SU-DHL-6 (cell line): Measurements from ENCODE around the gene ARCN1.
A peak's percentile ranks its signal among the peaks of the same experiment; 100 is the strongest.

ENCODE experiments used
- H2AFZ ChIP-seq: fragments of 200-600 bp; sonication (generic); 2 replicates; pipeline ENCODE4 v1.6.1; 2014; ENCODE audit warnings: low read depth, mild to moderate bottlenecking, moderate library complexity, mixed read lengths, antibody characterized with exemption, low read length; ENCODE audit not compliant: severe bottlenecking
- H3F3A ChIP-seq: fragments of 200-600 bp; shearing (Covaris generic); 2 replicates; pipeline ENCODE4 v1.6.0; 2016; ENCODE audit warnings: antibody characterized with exemption, mild to moderate bottlenecking; ENCODE audit not compliant: insufficient read depth
- H3K27ac ChIP-seq: fragments of 200-600 bp; sonication (generic); 2 replicates; pipeline ENCODE4 v1.5.1; 2016; ENCODE audit warnings: low read depth, mild to moderate bottlenecking, low read length, moderate library complexity, mixed read lengths
- H3K27me3 ChIP-seq: fragments of 200-600 bp; sonication (generic), shearing (Covaris generic); 2 replicates; pipeline ENCODE4 v1.6.0; 2014; ENCODE audit warnings: mild to moderate bottlenecking, low read length
- H3K36me3 ChIP-seq: fragments of 200-600 bp; sonication (generic); 2 replicates; pipeline ENCODE4 v1.6.1; 2014; ENCODE audit warnings: mild to moderate bottlenecking, low read length, mixed read lengths
- H3K4me2 ChIP-seq: fragments of 300-600, 200-600 bp; shearing (Covaris generic), sonication (generic); 2 replicates; pipeline ENCODE4 v1.6.0; 2014; ENCODE audit warnings: low read length, low read depth, mild to moderate bottlenecking; ENCODE audit not compliant: poor library complexity, severe bottlenecking
- H3K4me3 ChIP-seq: fragments of 200-600 bp; sonication (generic); 2 replicates; pipeline ENCODE4 v1.5.1; 2014; ENCODE audit warnings: antibody characterized with exemption, low read length, mild to moderate bottlenecking, mixed read lengths; ENCODE audit not compliant: insufficient read depth, poor library complexity, severe bottlenecking
- H3K79me2 ChIP-seq: fragments of 200-600 bp; sonication (generic); 2 replicates; pipeline ENCODE4 v1.6.1; 2014; ENCODE audit warnings: mild to moderate bottlenecking, low read length, moderate library complexity; ENCODE audit not compliant: insufficient read depth
- H3K9ac ChIP-seq: fragments of 200-600 bp; sonication (generic); 2 replicates; pipeline ENCODE4 v1.7.0; 2014; ENCODE audit warnings: mild to moderate bottlenecking, low read length
- H3K9me2 ChIP-seq: fragments of 200-600 bp; sonication (generic); replicated peaks from 2 replicates; pipeline ENCODE4 v1.6.1; 2014; ENCODE audit warnings: low read length; ENCODE audit not compliant: insufficient read depth
- H3K9me3 ChIP-seq: fragments of 200-600 bp; sonication (generic); 2 replicates; pipeline ENCODE4 v1.6.1; 2014; ENCODE audit warnings: low read length, mixed read lengths; ENCODE audit not compliant: insufficient read depth
- H4K20me1 ChIP-seq: fragments of 200-600 bp; sonication (generic); 2 replicates; pipeline ENCODE4 v1.6.1; 2014; ENCODE audit warnings: low read depth, mild to moderate bottlenecking, antibody characterized with exemption, low read length, moderate library complexity, mixed read lengths
- EZH2phosphoT487 ChIP-seq: fragments of 200-600 bp; sonication (generic), shearing (Covaris generic); conservative IDR thresholded peaks from 2 replicates; pipeline ENCODE4 v1.6.1; 2018; ENCODE audit warnings: mild to moderate bottlenecking, antibody characterized with exemption, low read length, moderate library complexity, mixed read lengths
- TF ChIP-seq, protein P1 (sequence below): fragments of 200-600 bp; sonication (generic); IDR thresholded peaks from one replicate; pipeline ENCODE4 v1.5.1; 2017; ENCODE audit warnings: antibody characterized with exemption, mild to moderate bottlenecking, low read length, moderate library complexity; ENCODE audit not compliant: insufficient read depth, poor library complexity, severe bottlenecking

ARCN1 gene

DNA sequence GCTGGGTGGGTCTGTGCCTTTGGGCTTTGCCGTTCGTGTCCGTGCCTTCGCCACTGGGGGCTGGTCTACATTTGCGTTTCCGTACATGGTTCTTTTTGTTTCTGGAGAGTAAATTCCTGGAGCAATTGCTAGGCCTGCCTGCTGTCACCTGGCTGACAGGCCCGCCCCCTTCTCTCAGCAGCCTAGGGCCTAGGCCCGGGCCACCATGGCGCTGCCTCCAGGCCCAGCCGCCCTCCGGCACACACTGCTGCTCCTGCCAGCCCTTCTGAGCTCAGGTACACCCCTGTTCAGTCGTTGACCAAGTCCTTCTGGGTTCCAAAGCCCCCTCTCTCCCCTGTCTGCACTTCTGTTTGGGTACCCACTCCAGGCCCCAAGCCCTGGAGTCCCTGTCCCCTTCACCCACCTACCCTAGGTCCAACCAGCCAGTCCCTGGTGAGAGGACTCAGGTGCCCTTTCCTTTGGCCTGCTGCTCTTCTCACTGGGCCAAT is 40.6 kb upstream of the ARCN1 start:
- Histone ChIP-seq H3K79me2 (no peaks in the 10 kb centered on the region), H3K27ac (no peak overlapping the region), H3K9me3 (no peaks in the 10 kb centered on the region), H3K9me2 (no peaks in the 10 kb centered on the region), H3K36me3 (no peaks in the 10 kb centered on the region), H2AFZ (peak overlapping the region; percentile 84), H3K9ac (peak overlapping the region; percentile 62), H3K4me3 (peak overlapping the region; percentile 86), H4K20me1 (no peaks in the 10 kb centered on the region), H3K4me2 (peak overlapping the region; percentile 62), H3K27me3 (no peaks in the 10 kb centered on the region), H3F3A (0 out of 2 replicates have a peak, but pooled peaks cover 3% of the 10 kb centered on the region)
- TF ChIP-seq EZH2phosphoT487: no peak

DNA sequence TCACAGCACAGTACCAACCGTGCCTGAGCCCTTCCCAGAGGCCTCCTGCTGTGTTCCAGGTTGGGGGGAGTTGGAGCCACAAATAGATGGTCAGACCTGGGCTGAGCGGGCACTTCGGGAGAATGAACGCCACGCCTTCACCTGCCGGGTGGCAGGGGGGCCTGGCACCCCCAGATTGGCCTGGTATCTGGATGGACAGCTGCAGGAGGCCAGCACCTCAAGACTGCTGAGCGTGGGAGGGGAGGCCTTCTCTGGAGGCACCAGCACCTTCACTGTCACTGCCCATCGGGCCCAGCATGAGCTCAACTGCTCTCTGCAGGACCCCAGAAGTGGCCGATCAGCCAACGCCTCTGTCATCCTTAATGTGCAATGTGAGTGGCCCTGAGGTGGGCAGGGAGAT is 40.1 kb upstream of the ARCN1 start:
- Histone ChIP-seq H3K9me3 (no peaks in the 10 kb centered on the region), H3K27me3 (no peaks in the 10 kb centered on the region), H3K27ac (no peak overlapping the region), H4K20me1 (no peaks in the 10 kb centered on the region), H2AFZ (no peak overlapping the region), H3K4me3 (no peak overlapping the region), H3F3A (0 out of 2 replicates have a peak, but pooled peaks cover 3% of the 10 kb centered on the region), H3K9me2 (no peaks in the 10 kb centered on the region), H3K36me3 (no peaks in the 10 kb centered on the region), H3K4me2 (peak overlapping the region; percentile 62), H3K79me2 (no peaks in the 10 kb centered on the region), H3K9ac (peak overlapping the region; percentile 62; the same call in 1 of the 2 replicates)
- TF ChIP-seq, protein P1, sequence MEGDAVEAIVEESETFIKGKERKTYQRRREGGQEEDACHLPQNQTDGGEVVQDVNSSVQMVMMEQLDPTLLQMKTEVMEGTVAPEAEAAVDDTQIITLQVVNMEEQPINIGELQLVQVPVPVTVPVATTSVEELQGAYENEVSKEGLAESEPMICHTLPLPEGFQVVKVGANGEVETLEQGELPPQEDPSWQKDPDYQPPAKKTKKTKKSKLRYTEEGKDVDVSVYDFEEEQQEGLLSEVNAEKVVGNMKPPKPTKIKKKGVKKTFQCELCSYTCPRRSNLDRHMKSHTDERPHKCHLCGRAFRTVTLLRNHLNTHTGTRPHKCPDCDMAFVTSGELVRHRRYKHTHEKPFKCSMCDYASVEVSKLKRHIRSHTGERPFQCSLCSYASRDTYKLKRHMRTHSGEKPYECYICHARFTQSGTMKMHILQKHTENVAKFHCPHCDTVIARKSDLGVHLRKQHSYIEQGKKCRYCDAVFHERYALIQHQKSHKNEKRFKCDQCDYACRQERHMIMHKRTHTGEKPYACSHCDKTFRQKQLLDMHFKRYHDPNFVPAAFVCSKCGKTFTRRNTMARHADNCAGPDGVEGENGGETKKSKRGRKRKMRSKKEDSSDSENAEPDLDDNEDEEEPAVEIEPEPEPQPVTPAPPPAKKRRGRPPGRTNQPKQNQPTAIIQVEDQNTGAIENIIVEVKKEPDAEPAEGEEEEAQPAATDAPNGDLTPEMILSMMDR: no peak
- no peak for TF ChIP-seq EZH2phosphoT487

DNA sequence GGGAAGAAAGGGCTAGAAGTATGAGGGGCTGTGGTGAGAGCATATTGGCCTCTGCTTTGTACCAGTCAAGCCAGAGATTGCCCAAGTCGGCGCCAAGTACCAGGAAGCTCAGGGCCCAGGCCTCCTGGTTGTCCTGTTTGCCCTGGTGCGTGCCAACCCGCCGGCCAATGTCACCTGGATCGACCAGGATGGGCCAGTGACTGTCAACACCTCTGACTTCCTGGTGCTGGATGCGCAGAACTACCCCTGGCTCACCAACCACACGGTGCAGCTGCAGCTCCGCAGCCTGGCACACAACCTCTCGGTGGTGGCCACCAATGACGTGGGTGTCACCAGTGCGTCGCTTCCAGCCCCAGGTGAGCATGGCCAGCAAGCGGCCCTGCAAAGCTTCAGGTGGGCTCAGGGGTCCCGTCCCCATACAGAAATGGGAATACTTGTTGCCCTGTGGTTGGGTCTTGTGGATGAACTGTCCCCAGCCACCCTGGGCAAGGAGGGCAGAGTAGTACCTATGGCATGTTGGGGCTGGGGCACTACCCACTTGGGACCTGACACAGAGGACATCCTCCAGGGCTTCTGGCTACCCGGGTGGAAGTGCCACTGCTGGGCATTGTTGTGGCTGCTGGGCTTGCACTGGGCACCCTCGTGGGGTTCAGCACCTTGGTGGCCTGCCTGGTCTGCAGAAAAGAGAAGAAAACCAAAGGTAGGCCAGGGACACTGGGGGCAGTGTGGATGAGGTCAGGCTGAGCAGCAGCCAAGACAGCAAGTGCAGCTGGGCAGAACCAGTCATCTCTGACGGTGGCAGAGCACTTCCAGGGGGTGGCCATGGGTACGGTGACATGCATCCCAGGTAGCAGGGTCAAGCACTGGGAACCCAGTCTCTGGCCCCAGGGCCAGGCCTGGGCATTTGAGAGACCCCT is 39.1 kb upstream of the ARCN1 start:
- Histone ChIP-seq H4K20me1 (no peaks in the 10 kb centered on the region), H3K4me2 (no peak overlapping the region), H3K4me3 (no peak overlapping the region), H3F3A (0 out of 2 replicates have a peak, but pooled peaks cover 3% of the 10 kb centered on the region), H3K27me3 (no peaks in the 10 kb centered on the region), H3K9me3 (no peaks in the 10 kb centered on the region), H3K27ac (no peak overlapping the region), H3K9ac (no peak overlapping the region), H3K36me3 (no peaks in the 10 kb centered on the region), H3K9me2 (no peaks in the 10 kb centered on the region), H3K79me2 (no peaks in the 10 kb centered on the region), H2AFZ (no peak overlapping the region)
- TF ChIP-seq EZH2phosphoT487: no peak
- TF ChIP-seq, protein P1: no peak
